K562 (cell line): Measurements from ENCODE around the gene RNASE7. TPM values are rescaled to one million over a fixed set of nuclear protein-coding genes. Genes with fewer than 3 reads are reported as not detected.

ENCODE experiments used
- JUND ChIP-seq, 2 experiments: IDR thresholded peaks; 2 replicates in 1 of 2; 3 replicates in 1 of 2; pipeline ENCODE4 v1.6.1; 2011; ENCODE audit warnings: borderline replicate concordance in 2 of 2, low read depth in 2 of 2, low read length in 2 of 2, improper control_type of control experiment in 1 of 2, missing biosample characterization in 1 of 2, missing genetic modification characterization in 1 of 2, missing genetic modification reagents in 1 of 2
- MGA ChIP-seq: fragments of 450-650 bp; IDR thresholded peaks from 2 replicates; pipeline ENCODE4 v1.6.1; 2016; ENCODE audit warnings: mild to moderate bottlenecking, moderate library complexity
- MLLT1 ChIP-seq, 2 experiments: fragments of 450-650 bp; IDR thresholded peaks; 2 replicates each; pipeline ENCODE4 v1.6.1; 2016
- TBP ChIP-seq: optimal IDR thresholded peaks from 2 replicates; pipeline ENCODE3; 2011; ENCODE audit warnings: low read depth, low read length, improper control_type of control experiment
- TEAD1 ChIP-seq, 2 experiments: fragments of 450-650 bp in 1 of 2; sonication (generic) in 1 of 2; formaldehyde crosslinking; IDR thresholded peaks; 2 replicates each; pipeline versions ENCODE4 v1.4.0 to v1.8.0; 2020 to 2022; ENCODE audit warnings: mild to moderate bottlenecking in 2 of 2, missing genetic modification reagents in 1 of 2
- polyA plus RNA-seq, 8 experiments: library from polyadenylated mRNA; depleted of rRNA in 4 of 8; stranded (reverse) in 5 of 8; unstranded in 3 of 8; fragments of >200 nt; fragmentation: Nextera tagmentation in 2 of 8; fragmentation: Illumina TruSeq in 1 of 8; extraction: Ambion mirVana in 2 of 8; extraction: Trizol in 1 of 8; gene quantifications; 2 replicates each; pipeline versions ENCODE4 v1.2.1 to v1.2.3, GENCODE V29; 2011 to 2014; ENCODE audit warnings: inconsistent platforms in 1 of 8, missing spikeins in 1 of 8
- total RNA-seq, 7 experiments: library from RNA; depleted of rRNA in 6 of 7; stranded (reverse); fragments of >200 nt in 6 of 7; fragmentation: Illumina TruSeq in 2 of 7; extraction: Trizol in 2 of 7; gene quantifications; 2 replicates each; pipeline versions ENCODE4 v1.2.1 to v1.2.3, GENCODE V29; 2011 to 2021; ENCODE audit warnings: low replicate concordance in 1 of 7
- TF ChIP-seq, protein P1 (sequence below): sonication (generic); formaldehyde crosslinking; IDR thresholded peaks from 2 replicates; pipeline ENCODE4 v1.8.0; 2022; ENCODE audit warnings: mild to moderate bottlenecking, missing genetic modification reagents, borderline replicate concordance
- TF ChIP-seq, protein P2 (sequence below), 3 experiments: fragments of 200-800 bp in 1 of 3; sonication (Bioruptor generic) in 1 of 3; sonication (generic) in 1 of 3; formaldehyde crosslinking in 1 of 3; IDR thresholded peaks; 2 replicates each; pipeline versions ENCODE4 v1.6.1 to v1.8.0; 2016 to 2022; ENCODE audit warnings: mild to moderate bottlenecking in 2 of 3, missing compliant biosample characterization in 2 of 3, missing genetic modification characterization in 2 of 3, missing genetic modification reagents in 1 of 3

Gene RNASE7
- total and polyA plus RNA-seq, 9 of the 15 experiments (the other 6 are each of a cell fraction or from before 2014, with no cell fraction given), result not detected

DNA sequence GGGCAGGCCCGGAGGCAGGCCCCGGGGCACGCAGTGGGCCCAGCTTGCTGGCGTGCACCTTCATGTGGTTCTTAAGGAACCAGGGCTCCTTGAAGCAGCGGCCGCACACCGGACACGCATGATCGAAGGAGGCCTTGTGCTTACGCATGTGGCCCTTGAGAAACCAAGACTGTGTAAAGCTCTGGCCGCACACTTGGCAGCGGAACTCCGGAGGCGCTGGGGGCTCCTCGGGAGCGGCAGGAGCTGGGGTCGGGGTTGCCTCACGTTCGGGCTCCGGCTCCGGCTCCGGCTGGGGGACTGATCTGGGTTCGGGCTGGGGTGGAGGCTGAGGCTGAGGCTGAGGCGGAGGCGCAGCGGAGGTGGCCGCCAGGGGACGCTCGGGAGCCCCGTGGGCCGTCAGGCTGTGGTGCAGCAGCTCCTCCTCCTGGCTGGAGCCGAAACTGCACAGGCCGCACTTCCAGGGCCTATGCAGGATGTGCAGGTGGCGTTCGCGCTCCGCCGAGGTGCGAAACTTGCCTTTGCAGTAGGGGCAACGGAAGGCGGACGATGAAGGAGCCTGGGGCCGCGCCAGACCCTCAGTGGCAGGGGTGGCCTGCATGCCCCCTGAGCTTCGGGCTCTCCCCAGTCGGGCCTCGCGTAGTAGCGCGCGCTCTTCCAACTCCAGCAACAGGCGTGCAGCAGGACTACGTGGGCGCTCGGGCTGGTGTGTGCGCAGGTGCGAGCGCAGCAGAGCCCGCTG lies 50.3 kb downstream of the RNASE7 start (continued):
- peak; percentile 37; the same call in 1 of the 2 replicates for TF ChIP-seq MGA
- TF ChIP-seq, protein P1, sequence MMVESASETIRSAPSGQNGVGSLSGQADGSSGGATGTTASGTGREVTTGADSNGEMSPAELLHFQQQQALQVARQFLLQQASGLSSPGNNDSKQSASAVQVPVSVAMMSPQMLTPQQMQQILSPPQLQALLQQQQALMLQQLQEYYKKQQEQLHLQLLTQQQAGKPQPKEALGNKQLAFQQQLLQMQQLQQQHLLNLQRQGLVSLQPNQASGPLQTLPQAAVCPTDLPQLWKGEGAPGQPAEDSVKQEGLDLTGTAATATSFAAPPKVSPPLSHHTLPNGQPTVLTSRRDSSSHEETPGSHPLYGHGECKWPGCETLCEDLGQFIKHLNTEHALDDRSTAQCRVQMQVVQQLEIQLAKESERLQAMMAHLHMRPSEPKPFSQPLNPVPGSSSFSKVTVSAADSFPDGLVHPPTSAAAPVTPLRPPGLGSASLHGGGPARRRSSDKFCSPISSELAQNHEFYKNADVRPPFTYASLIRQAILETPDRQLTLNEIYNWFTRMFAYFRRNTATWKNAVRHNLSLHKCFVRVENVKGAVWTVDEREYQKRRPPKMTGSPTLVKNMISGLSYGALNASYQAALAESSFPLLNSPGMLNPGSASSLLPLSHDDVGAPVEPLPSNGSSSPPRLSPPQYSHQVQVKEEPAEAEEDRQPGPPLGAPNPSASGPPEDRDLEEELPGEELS (CRISPR knock-in tag), result no peak
- TF ChIP-seq MLLT1 (IDR thresholded peaks at IDR 0.05), result peak in 1 of 2 experiments; percentile 96; a peak in 2 of 4 replicates
- TF ChIP-seq JUND (IDR thresholded peaks at IDR 0.05; ENCODE audit: borderline replicate concordance, low read depth, low read length), result peak; percentile 47; the same call in 1 of the 2 replicates
- TF ChIP-seq JUND (tag; IDR thresholded peaks at IDR 0.05; ENCODE audit: borderline replicate concordance, low read depth, low read length), result no peak; the same call in 2 of the 3 replicates
- TF ChIP-seq, protein P2, sequence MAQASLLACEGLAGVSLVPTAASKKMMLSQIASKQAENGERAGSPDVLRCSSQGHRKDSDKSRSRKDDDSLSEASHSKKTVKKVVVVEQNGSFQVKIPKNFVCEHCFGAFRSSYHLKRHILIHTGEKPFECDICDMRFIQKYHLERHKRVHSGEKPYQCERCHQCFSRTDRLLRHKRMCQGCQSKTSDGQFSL (CRISPR knock-in tag; IDR thresholded peaks at IDR 0.05), result 0 out of 2 replicates have a peak, but pooled peaks have one; percentile 40
- TF ChIP-seq, protein P2 (tag; IDR thresholded peaks at IDR 0.05), result no peak
- peak; percentile 33 for TF ChIP-seq TBP
- TF ChIP-seq TEAD1 (CRISPR knock-in tag; IDR thresholded peaks at IDR 0.05), result peak in 1 of 2 experiments; percentile 20; a peak in 1 of 4 replicates
